Kidney (tissue), 14 donors: Measurements from ENCODE around the gene CTXND1. TPM values are rescaled to one million over a fixed set of nuclear protein-coding genes. Genes with fewer than 3 reads are reported as not detected.

Experiments
- DNase-seq, 5 donors: peaks; one replicate each; pipeline ENCODE4 v3.0.0-alpha.2; 2013 to 2020
- FAIRE-seq: peaks from 2 replicates; lab custom pipeline; 2012; peaks lifted over from hg19 to GRCh38; lab: Jason Lieb, UNC
- H3K27ac ChIP-seq, 2 donors: one replicate each; pipeline ENCODE4 v1.7.0; 2013; ENCODE audit warnings: low read depth in 2 of 2, low read length in 2 of 2, inconsistent platforms in 1 of 2
- H3K27me3 ChIP-seq: one replicate; pipeline ENCODE4 v1.7.1; 2013; ENCODE audit warnings: low read length, inconsistent platforms; ENCODE audit not compliant: control insufficient read depth, insufficient read depth
- H3K36me3 ChIP-seq, 3 donors: one replicate each; pipeline versions ENCODE4 v1.7.0 to v1.7.1; 2013; ENCODE audit warnings: low read length in 3 of 3, control low read depth in 1 of 3, inconsistent platforms in 1 of 3; ENCODE audit not compliant: insufficient read depth in 3 of 3, control insufficient read depth in 2 of 3
- H3K4me1 ChIP-seq, 3 donors: one replicate each; pipeline versions ENCODE4 v1.7.0 to v1.7.1; 2013; ENCODE audit warnings: low read length in 3 of 3, inconsistent platforms in 1 of 3, low read depth in 1 of 3; ENCODE audit not compliant: control insufficient read depth in 2 of 3, insufficient read depth in 2 of 3
- H3K4me3 ChIP-seq, 3 donors: one replicate each; pipeline versions ENCODE4 v1.7.0 to v1.8.1; 2013; ENCODE audit warnings: low read length in 3 of 3, control low read depth in 1 of 3, inconsistent platforms in 1 of 3
- H3K9ac ChIP-seq, 3 donors: one replicate each; pipeline versions ENCODE4 v1.7.0 to v1.7.1; 2013; ENCODE audit warnings: low read length in 3 of 3, control low read depth in 1 of 3, inconsistent platforms in 1 of 3
- H3K9me3 ChIP-seq, 3 donors: one replicate each; pipeline versions ENCODE4 v1.7.0 to v1.7.1; 2013; ENCODE audit warnings: low read length in 3 of 3, control low read depth in 1 of 3, inconsistent platforms in 1 of 3; ENCODE audit not compliant: control insufficient read depth in 2 of 3, insufficient read depth in 1 of 3
- CTCF ChIP-seq: IDR thresholded peaks from 3 replicates; pipeline ENCODE4 v1.5.1; 2012; ENCODE audit warnings: mild to moderate bottlenecking, moderate library complexity, borderline replicate concordance; ENCODE audit not compliant: insufficient read depth; ENCODE audit errors: extremely low read depth
- intact Hi-C: fragments of 100-400 bp; cut with DNase I; formaldehyde crosslinking; loops from one replicate; pipeline ENCODE4 v1.11.1; 2022
- polyA plus RNA-seq: library from polyadenylated mRNA; stranded (reverse); fragments of 350-450 nt; fragmentation: Illumina TruSeq; extraction: RNeasy Lipid Tissue Mini Kit (QIAGEN cat#74804); gene quantifications from one replicate; pipeline ENCODE4 v1.2.3, GENCODE V29; 2014; ENCODE audit warnings: low read depth, low replicate concordance; ENCODE audit not compliant: insufficient read depth
- total RNA-seq: library from RNA; stranded (reverse); fragmentation: NEBNext Ultra II Directional; extraction: Animal tissue kit (Norgen Biotek cat#: 25700); gene quantifications from one replicate; pipeline ENCODE4 v1.2.1, GENCODE V29; 2021
- donor health status: control.
- donor health status: control.
- donor health status: control.
- donor health status: control.
- donor health status: control.
- donor health status: DM: yes; HTN: yes; CAD: no.
- donor health status: Normal renal cell carcinoma (clear cell type).

Gene CTXND1
- total and polyA plus RNA-seq, 2 donors from 2014 or later = 2.2 to 2.8 TPM

DNA sequence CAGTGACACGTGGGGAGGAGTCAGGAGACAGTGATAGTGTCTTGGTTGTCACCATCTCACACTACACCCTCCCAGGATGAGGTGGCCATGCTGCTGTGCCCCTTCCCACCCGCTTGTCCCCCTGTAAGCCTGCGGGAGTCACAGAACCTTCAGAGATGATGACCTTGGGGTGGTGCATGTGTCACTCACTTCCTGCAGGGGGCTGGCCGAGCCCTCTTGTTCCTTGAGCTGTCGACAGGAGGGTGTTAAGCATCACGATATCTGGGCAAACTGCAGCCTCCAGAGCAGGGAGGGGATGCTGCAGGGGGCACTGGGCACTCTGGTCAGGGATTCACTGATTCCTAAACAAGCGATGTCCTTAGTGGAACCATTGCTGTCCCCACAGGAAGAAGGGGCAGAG is 71.5 kb downstream of the CTXND1 start:
- TF ChIP-seq CTCF = no peak
- Histone ChIP-seq H3K4me1 (peaks cover 0 to 2% (median 0%) of the 10 kb centered on the region in 3 donors), H3K9me3 (no peaks in the 10 kb centered on the region), H3K36me3 (peaks cover 0 to 50% (median 27%) of the 10 kb centered on the region in 3 donors), H3K9ac (no peak overlapping the region), H3K27ac (no peak overlapping the region), H3K27me3 (no peaks in the 10 kb centered on the region), H3K4me3 (no peak overlapping the region)
- intact Hi-C loops = no loop called here
- DNase-seq = no peak
- no peak for FAIRE-seq

DNA sequence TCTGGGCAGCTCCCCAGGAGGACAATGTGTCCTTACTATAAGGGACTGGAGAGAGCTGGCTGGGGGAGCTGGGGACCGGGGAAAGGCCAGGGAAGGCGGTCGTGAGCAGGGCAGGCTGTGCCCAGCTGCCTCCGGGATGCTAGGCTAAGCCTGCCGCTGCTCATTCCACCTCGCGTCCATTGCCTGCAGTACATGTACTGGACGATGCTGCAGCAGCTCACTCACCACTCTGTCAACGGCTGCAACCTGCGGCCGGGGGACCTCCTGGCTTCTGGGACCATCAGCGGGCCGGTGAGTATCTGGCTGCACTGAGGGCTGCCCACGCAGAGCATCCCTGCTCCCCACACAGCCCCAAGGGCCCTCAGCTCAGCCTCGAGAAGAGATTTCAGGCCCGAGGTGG is 72.1 kb downstream of the CTXND1 start:
- Histone ChIP-seq H3K27ac (no peak overlapping the region), H3K27me3 (no peaks in the 10 kb centered on the region), H3K4me1 (peaks cover 0 to 2% (median 0%) of the 10 kb centered on the region in 3 donors), H3K36me3 (peaks cover 0 to 49% (median 27%) of the 10 kb centered on the region in 3 donors), H3K9me3 (no peaks in the 10 kb centered on the region), H3K9ac (no peak overlapping the region), H3K4me3 (no peak overlapping the region)
- no peak for DNase-seq
- TF ChIP-seq CTCF = no peak
- no peak for FAIRE-seq
- intact Hi-C loops = no loop called here

DNA sequence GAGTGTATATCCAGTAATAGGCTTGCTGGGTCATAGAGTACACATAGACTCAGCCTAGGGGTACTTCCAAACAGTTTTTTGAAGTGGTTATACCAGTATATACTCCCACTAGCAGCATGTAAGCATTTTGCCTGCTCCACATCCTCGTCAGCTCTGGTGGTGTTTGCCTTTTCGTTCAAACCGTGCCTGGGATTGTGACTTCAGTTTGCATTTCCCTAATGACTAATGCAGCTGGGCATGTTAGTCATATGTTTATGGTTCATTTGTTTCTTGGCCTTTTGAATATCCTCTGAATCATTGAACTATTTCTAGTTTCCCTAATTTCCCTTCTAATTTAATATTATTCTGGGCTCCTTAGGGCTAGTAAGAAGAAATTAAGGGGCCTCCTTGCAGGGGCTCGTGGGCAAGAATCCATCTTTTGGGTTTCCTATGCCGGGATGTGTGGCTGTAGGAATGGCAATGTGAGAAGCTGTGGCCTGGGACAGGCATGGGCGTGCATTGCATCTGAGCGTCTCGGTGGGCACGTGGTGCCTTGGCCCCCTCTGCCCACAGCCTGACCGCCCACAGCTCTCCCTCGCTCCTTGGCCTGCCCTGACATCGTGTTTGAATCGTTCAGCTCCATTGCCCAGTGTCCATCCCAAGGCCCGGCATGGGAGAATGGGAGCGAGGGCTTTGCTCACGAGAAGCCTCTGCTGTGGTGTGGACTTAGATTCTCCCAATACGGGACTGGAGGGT is 72.8 kb downstream of the CTXND1 start:
- no peak overlapping the region for H3K27ac ChIP-seq
- peaks cover 0 to 41% (median 27%) of the 10 kb centered on the region in 3 donors for H3K36me3 ChIP-seq
- no peak for FAIRE-seq
- no peak overlapping the region for H3K4me3 ChIP-seq
- intact Hi-C loops = no loop called here
- H3K27me3 ChIP-seq = no peaks in the 10 kb centered on the region
- H3K4me1 ChIP-seq = peaks cover 0 to 2% (median 0%) of the 10 kb centered on the region in 3 donors
- H3K9me3 ChIP-seq = no peaks in the 10 kb centered on the region
- TF ChIP-seq CTCF = no peak
- no peak overlapping the region for H3K9ac ChIP-seq
- no peak for DNase-seq
